NCI-H748 (cell line): Measurements from ENCODE around the gene ZNF474.
"Not testable (repeated sequence)": the region's sequence is repeated elsewhere in the genome, so short reads cannot be mapped to it uniquely, and the experiment has no call there.

Experiments
- DNase-seq: peaks from one replicate; lab custom pipeline; 2025; ENCODE audit not compliant: unreplicated experiment; lab: John Stamatoyannopoulos, UW

Gene ZNF474

GRCh38 chr5:122129306-122129705 is at the start of gene ZNF474:
Gene ZNF474 (plus strand): TSS chr5:122129546. CDS start chr5:122151991, 22,445 bp downstream.
- peak; percentile 61 for DNase-seq

GRCh38 chr5:122081541-122081940 is 47.8 kb upstream of the ZNF474 start:
- DNase-seq = peak; percentile 72

DNA sequence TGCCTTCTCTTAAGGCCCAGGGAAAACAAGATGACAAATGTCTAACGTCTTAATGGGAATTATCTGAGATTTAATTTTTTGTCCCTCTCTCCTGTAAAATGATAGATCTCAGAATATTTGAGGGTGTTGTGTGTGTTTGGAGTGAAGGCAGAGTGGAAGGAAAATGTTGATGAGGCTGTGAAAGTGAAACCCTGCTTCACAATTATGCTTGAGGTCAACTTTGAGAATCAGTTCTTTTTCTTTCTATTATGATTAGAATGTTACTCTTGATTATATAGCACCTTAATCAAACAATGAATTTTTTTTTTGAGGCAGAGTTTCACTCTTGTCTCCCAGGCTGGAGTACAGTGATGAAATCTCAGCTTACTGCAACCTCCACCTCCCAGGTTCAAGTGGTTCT is 45.8 kb upstream of the ZNF474 start:
- no peak for DNase-seq

DNA sequence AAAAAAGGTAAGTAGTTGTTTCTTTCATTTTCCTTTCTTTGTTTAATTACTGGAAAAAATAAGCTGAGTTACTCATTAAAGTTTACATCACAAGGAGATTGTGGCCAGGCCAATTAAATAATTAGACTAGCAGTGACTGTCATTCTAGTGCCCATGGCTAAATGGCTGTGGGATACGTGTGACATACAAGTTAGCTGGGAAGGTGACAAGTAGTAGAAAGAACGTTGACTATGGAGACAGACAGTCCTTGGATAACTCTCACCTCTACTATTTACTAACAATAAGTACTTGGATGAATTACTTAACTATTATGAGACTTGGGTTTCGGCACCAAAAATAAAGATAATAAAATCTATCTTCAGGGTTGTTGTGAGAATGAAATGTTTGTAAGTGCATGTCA is 44.3 kb upstream of the ZNF474 start:
- no peak for DNase-seq

DNA sequence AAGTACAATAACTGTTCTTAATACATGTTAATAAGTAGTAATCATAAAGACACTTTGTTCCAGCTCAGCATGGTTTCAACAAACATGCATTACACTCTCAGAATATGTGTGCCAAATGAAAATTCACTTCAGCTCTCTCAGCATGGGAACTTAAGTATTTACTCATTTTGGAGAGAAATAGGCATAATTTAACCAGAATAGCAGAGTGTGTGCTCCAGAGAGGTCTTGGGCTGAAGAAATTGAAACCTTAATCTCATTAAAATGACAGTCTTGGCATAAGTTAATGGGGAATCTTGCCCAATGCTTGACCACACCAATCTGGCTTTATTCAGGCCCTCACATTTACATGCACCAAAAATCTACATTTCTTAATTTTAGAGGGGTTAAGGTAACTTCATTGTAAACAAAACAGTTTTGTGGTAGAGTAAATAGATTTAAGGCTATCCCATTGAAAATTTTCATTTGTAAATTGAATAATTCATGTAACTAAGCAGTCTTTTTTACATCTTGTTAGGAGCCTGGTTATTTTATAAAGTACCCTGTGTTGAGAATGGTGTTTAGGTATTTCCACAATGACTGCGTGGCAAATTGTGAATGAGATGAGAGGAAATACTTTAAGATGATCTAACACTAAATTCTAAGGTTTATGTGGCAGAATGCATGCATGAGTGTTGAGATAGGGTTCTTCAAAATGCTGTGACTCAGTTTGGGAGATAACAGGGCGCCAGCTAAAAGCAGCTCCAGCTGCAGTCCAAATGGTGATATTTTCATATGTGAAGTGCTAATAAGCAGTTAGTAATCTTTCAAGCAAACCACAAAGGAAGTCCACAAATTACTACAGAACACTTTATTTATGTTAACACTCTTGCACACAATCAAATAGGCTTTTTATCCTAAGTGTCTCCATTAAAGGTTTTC is 40.0 kb upstream of the ZNF474 start:
- peak; percentile 33 for DNase-seq

DNA sequence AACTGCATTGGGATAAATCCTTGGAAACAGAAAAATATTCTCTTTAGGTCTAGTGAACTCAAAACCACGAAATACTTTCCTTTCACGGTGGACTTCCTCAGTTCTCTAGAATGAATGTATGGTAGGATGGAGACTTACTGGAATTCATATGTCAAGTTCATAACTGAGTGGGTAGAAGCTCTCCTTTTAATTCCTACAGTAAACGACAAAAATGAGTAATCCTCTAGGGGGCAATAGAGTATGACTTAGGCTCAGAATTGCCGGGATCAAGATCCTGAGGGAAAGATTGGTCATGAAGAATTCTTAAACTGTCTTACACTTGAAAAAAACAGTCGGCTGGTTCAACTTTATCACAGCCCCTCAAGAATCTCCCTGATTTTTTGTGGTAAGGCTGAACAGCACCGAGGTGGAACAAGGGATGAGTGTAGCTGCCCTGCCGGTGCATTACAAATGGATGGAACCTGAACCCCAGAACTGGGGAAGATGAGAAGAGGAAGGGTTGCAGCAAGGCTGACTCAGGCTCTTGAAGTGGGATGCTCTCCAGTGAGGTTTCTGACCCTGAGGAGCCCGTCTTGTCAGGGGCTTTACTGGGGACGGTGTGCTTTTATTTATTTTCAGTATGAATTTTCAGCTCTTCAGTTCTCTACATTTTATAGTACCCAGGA is 37.3 kb upstream of the ZNF474 start:
- DNase-seq = peak; percentile 31

- DNase-seq = no peak
Observed at GRCh38 chr5:122093415-122094180, 35.7 kb upstream of the ZNF474 start.

DNA sequence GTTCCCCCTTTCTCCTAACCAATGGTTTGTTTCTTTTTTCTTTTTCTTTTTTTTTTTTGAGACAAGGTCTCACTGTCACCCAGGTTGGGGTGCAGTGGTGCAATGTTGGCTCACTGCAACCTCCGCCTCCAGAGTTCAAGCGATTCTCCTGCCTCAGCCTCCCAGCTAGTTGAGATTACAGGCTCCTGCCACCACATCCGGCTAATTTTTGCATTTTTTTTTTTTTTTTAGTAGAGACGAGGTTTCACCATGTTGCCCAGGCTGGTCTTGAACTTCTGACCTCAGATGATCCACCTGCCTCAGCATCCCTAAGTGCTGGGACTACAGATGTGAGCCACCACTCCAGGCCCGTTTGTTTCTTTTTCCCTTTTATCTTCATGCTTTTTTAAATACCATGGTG is 35.1 kb upstream of the ZNF474 start:
- not testable (repeated sequence) for DNase-seq

DNA sequence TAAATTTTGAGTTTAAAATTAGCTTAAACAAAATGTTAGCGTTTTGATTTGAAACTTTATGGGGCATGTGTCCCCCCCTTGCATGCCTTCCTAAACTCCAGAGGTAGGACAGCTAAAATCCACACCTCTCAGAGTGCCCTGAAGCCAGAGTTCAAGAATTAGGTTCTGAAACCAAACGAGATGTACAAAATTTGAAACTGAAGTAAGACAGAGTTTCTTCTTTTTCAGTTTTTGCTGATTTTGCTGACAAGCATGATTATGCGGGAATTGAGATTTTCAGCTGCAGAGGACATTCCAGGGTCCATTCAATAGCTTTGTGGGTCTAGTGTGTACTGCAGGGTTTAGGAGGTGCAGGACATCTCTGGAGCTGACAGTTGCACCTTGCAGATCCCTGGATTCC is 34.2 kb upstream of the ZNF474 start:
- no peak for DNase-seq

DNA sequence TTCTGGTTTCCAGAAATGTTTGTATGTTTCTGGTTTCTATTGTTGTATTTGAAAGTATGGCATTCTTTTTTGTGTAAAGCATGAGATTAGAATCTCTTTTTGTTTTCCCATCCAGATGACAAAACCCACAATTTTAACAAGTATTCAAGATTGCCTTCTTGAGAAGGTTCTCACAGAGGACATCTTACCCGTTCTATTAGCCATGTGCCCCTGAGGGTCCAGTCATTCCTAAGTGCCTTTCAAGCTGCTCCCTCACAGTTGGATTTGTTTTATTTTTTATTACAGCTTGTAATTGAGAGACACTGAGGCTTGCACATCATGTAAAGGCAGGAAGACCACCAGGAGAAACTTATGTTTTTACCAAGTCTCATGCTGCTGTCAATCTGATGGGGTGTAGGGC is 32.0 kb upstream of the ZNF474 start:
- no peak for DNase-seq

DNA sequence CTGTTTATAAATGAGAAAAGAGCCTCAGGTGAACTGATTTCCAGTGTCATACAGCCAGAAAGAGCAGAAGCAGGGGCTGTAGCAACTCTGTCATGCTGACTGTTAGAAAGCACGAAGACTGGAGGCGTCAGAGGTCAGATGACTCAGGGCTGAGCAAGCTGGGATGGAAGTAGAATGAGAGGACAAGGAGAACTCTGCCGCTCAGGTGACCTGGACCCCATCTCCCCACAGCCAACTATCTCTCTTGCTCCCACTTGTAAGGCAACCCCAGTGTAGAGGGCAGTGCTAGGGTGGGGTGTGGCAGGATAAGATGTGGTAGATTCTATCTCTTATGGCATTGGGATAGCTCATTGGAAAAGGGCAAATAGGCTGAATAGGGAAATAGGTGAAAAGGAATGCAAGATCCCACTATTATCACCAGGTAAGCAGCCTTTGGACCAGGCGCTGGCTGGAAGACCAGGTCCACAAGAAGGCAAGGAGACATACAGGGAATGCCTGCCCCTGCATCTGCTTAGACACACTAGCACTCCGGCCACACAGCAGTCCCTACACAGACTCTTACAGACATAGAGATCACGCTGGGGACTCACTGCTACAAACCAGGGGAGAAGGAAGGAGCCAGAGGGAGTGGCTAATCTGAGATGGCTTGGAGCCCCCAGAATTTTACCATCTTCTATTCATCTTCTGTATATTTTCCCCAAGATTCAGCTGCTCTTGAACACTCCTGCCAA is 30.1 kb upstream of the ZNF474 start:
- DNase-seq = no peak

GRCh38 chr5:122101636-122102285 is 27.6 kb upstream of the ZNF474 start:
- peak; percentile 67 for DNase-seq

GRCh38 chr5:122102825-122103224 is 26.5 kb upstream of the ZNF474 start:
- no peak for DNase-seq

- DNase-seq = no peak
Observed at GRCh38 chr5:122105909-122106308, 23.4 kb upstream of the ZNF474 start.

DNA sequence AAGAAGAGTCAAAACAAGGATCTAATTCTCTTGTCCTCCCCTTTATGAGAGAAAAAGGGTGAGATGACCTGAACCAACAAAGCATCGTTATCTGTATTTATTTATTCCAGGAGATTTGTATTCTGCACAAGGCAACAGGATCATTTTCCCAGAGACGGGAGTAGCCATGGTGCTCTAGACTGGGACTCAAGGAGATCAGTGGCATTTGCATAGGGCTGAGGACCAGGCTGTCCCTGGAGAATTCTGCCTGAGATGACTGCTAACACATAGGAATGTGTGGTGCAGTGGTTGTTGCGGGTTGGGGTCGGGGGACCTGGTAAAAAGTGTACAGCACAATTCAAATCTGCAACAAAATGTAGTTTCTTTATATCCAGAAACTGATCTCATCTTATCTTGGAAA is 22.3 kb upstream of the ZNF474 start:
- no peak for DNase-seq

- DNase-seq = no peak
Observed at GRCh38 chr5:122110987-122111386, 18.4 kb upstream of the ZNF474 start.

DNA sequence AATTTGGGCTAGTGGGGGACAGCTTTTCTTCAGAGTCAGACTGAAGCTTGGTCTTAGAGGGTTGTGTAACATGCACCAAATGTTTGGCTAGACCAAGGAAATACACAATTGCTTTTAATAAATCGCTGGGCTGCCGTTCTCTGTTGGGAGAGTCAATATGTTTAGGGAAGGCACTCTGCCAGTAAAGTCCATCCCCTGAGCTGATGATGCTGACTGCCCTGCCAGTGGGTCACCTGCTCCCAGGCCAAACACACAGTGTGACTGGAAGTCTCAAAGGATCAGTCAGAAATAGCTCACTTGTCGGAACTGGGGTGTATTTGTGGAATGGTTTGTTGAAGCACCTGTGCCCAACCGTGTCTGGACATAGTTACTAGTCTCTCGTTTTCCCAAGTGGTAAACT is 17.9 kb upstream of the ZNF474 start:
- no peak for DNase-seq

DNA sequence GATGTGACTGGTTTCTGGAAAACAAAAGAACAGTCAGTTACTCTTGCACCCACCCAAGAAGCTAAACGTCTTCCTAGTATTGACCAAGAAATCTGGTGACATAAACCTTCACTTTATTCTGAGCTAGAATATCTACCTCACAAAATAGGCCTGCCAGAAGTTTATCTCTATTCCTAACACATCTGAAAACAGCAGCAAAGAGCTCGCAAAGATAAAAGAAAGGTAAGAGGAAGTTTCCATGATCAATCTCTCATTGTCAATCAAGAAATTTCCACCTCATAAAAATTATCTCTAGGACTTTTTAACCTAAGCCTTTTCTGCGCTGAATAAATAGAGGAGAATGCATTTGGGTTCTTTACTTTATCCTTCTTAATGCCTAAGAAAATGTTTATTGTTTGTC is 17.3 kb upstream of the ZNF474 start:
- DNase-seq = no peak

DNA sequence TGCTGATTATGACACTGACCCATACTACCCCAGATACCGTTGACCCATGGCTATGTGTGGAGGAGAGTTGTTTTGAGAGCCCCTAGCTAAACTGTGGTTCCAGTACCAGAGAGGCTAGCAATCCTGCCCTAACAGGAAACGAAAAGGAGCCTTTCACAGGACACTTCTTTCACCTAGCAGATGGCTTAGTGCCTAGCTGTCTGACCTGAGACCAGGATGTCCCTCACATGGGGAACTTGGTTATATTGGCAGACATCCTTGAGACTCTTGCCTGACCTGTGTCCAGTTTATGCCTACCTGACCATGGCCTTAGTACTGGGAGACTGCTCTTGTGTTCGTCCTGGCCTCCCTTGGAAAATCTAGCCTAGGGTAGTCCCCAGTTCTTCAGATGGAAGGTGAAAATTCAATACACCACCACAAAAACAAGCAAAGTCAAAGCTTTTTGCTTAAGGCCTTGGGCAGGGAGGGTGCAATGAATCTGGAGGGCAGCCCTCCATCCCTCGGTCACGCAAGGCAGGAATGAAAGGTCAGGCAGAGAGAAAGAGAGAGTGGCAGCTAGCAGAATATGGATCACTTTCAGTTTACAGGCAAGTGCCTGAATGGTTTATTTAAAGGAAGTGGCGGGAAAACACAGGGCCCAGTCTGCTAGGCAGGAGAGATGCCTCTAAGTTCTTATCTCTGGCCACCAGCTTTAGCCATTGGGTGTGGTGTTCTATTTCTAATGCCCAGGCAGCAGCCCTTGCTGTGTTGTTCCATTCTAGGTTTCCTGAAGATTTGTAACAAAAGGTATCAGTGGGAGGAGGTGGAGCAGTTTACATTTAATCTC is 16.4 kb upstream of the ZNF474 start:
- no peak for DNase-seq

DNA sequence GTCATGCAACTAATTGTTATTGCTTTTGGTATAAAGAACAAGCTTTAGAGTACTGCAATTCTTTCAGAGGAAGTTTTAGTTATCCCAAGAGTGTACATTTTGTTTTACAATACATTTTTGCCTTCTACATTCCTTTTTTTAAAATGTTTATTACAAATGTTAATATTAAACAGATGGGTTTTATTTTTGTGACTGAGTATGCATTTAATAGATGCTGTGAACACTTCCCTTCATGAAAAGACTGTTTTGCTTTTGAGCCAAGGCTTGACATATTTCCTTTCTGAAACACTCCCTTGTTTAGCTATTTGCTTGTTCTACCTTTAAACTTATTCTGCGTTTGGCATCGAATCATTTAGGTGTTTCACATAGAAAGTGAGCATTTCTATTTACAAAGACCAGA is 14.8 kb upstream of the ZNF474 start:
- DNase-seq = no peak
